Thymus (tissue), 11 donors: Measurements from ENCODE around the gene CCDC17. TPM values are rescaled to one million over a fixed set of nuclear protein-coding genes. Genes with fewer than 3 reads are reported as not detected.

Experiments used
- DNase-seq, 9 donors: peaks; one replicate each; pipeline ENCODE4 v3.0.0-alpha.2; 2013; ENCODE audit warnings: low spot score in 9 of 9, low read depth in 6 of 9, missing footprints in 1 of 9
- H3K27ac ChIP-seq, 2 donors: one replicate each; pipeline ENCODE4 v1.5.1; 2013; ENCODE audit warnings: control low read depth in 1 of 2, low read depth in 1 of 2, low read length in 1 of 2, mild to moderate bottlenecking in 1 of 2, moderate library complexity in 1 of 2
- H3K27me3 ChIP-seq, 2 donors: one replicate each; pipeline ENCODE4 v1.5.1; 2013; ENCODE audit warnings: low read length in 1 of 2; ENCODE audit not compliant: control insufficient read depth in 2 of 2, insufficient read depth in 1 of 2
- H3K36me3 ChIP-seq, 2 donors: one replicate each; pipeline ENCODE4 v1.5.1; 2013; ENCODE audit warnings: low read length in 1 of 2, mild to moderate bottlenecking in 1 of 2, moderate library complexity in 1 of 2; ENCODE audit not compliant: control insufficient read depth in 2 of 2, insufficient read depth in 2 of 2
- H3K4me1 ChIP-seq, 2 donors: one replicate each; pipeline ENCODE4 v1.5.1; 2013; ENCODE audit warnings: low read length in 2 of 2; ENCODE audit not compliant: control insufficient read depth in 2 of 2, insufficient read depth in 2 of 2
- H3K4me3 ChIP-seq, 2 donors: one replicate each; pipeline ENCODE4 v1.5.1; 2013; ENCODE audit warnings: low read length in 2 of 2, control low read depth in 1 of 2, mild to moderate bottlenecking in 1 of 2
- H3K9me3 ChIP-seq, 2 donors: one replicate each; pipeline ENCODE4 v1.5.1; 2013; ENCODE audit warnings: low read length in 1 of 2, mild to moderate bottlenecking in 1 of 2; ENCODE audit not compliant: control insufficient read depth in 2 of 2, insufficient read depth in 1 of 2
- WGBS: extraction: QIAGEN DNeasy Blood & Tissue Kit; methylation state at CpG from one replicate; pipeline ENCODE4 v1.1.7; 2013; 5-methylcytosine and 5-hydroxymethylcytosine counted together
- polyA plus RNA-seq: library from polyadenylated mRNA; stranded (reverse); fragments of 200-250 nt; gene quantifications from one replicate; pipeline ENCODE4 v1.2.3, GENCODE V29; 2013
- total RNA-seq: library from RNA; stranded (reverse); fragments of 120-200 nt; gene quantifications from one replicate; pipeline ENCODE4 v1.2.4, GENCODE V29; 2013
- donor health status: healthy.

CCDC17 gene
- total and polyA plus RNA-seq, 2 donors = 0.90 to 3.4 TPM

DNA sequence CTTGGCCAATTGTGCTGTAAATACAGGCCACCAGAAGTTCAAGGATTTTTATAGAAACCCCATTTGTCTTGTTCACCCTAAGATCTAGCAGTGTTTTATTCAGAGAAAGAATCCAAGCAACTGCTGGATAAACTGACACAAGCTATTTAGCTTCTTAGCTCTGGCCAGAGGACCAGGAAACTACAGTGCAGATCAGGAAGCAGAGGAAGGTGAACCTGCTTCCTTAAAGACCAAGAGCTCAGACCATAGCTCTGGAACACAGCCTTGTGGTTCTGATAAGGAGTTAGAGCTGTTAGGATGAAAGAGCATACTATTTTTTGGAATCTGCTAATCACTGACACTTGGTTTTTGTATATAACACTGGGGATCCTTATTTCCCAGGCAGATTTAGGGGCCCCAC is 5.2 kb upstream of the CCDC17 start:
- Histone ChIP-seq H3K4me1 (no peaks in the 10 kb centered on the region), H3K27ac (no peak overlapping the region), H3K4me3 (no peak overlapping the region), H3K36me3 (peaks cover 66 to 81% of the 10 kb centered on the region in 2 donors), H3K27me3 (no peaks in the 10 kb centered on the region), H3K9me3 (no peaks in the 10 kb centered on the region)
- DNase-seq = no peak

DNA sequence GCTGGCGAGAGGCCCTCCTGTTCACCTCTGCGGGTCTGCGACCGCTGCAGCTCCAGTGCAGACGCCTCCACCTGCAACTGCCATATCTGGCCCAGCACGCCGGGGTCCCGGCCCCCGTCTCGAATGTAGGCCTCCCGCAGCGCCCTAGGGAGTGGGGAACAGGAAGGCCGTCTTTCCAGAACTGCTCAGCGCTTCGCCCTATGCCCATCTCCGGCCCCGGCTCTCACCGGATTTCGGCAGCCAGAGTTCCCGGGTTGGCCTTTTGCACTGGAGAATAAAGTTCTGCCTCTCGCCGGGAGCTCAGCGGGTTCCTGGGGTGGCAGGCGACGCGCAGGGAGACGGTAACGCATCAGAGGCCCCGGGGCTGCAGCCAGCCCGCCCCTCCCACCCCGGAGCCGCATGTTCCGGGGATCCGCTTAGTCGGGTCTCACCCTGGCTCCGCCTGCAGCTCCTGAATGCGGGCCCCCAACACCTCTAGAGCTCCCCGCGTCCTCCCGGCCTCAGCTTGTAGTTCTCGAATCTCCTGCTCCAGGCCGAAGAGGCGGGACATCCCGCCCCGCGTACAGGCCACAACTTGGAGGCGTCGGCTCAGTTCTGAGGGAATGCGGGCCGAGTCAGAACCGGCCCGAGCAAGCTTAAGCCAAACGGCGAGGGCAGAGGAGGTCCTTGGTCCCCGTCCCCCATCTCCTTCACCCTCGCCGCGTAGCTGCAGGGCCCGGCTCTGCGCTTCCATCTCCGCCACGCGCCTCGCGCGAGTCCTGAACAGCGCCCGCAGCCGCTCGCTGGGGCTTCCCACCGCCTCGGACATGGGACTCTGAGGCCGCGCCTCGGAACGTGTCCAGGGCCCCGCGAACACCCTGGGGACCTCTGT is 1.1 kb downstream of the CCDC17 start:
- H3K27me3 ChIP-seq = no peaks in the 10 kb centered on the region
- peaks cover 63 to 69% of the 10 kb centered on the region in 2 donors for H3K36me3 ChIP-seq
- peak overlapping the region in 1 of 2 donors; percentile 27 for H3K27ac ChIP-seq
- H3K9me3 ChIP-seq = no peaks in the 10 kb centered on the region
- 92% methylated on average over 78 of the region's 78 CpGs for WGBS
- H3K4me1 ChIP-seq = no peaks in the 10 kb centered on the region
- DNase-seq = no peak
- no peak overlapping the region for H3K4me3 ChIP-seq

- Histone ChIP-seq H3K36me3 (peaks cover 68 to 75% of the 10 kb centered on the region in 2 donors), H3K4me3 (no peak overlapping the region), H3K27ac (no peak overlapping the region), H3K9me3 (no peaks in the 10 kb centered on the region), H3K4me1 (no peaks in the 10 kb centered on the region), H3K27me3 (no peaks in the 10 kb centered on the region)
- WGBS = 88% methylated on average over 18 of the region's 18 CpGs
- DNase-seq = no peak
These were observed 1.8 kb downstream of the CCDC17 start for GRCh38 chr1:45621895-45622523.

GRCh38 chr1:45621501-45621836 is 2.4 kb downstream of the CCDC17 start:
- no peaks in the 10 kb centered on the region for H3K27me3 ChIP-seq
- no peak overlapping the region for H3K4me3 ChIP-seq
- H3K27ac ChIP-seq = no peak overlapping the region
- H3K4me1 ChIP-seq = no peaks in the 10 kb centered on the region
- no peaks in the 10 kb centered on the region for H3K9me3 ChIP-seq
- peaks cover 70 to 77% of the 10 kb centered on the region in 2 donors for H3K36me3 ChIP-seq
- 84% methylated on average over 3 of the region's 3 CpGs for WGBS
- DNase-seq = no peak

- H3K27me3 ChIP-seq = no peaks in the 10 kb centered on the region
- H3K4me3 ChIP-seq = no peak overlapping the region
- DNase-seq = no peak
- 94% methylated on average over 17 of the region's 17 CpGs for WGBS
- no peak overlapping the region for H3K27ac ChIP-seq
- H3K36me3 ChIP-seq = peaks cover 73 to 78% of the 10 kb centered on the region in 2 donors
- no peaks in the 10 kb centered on the region for H3K4me1 ChIP-seq
- no peaks in the 10 kb centered on the region for H3K9me3 ChIP-seq
These were observed 3.0 kb downstream of the CCDC17 start for GRCh38 chr1:45620588-45621500.

DNA sequence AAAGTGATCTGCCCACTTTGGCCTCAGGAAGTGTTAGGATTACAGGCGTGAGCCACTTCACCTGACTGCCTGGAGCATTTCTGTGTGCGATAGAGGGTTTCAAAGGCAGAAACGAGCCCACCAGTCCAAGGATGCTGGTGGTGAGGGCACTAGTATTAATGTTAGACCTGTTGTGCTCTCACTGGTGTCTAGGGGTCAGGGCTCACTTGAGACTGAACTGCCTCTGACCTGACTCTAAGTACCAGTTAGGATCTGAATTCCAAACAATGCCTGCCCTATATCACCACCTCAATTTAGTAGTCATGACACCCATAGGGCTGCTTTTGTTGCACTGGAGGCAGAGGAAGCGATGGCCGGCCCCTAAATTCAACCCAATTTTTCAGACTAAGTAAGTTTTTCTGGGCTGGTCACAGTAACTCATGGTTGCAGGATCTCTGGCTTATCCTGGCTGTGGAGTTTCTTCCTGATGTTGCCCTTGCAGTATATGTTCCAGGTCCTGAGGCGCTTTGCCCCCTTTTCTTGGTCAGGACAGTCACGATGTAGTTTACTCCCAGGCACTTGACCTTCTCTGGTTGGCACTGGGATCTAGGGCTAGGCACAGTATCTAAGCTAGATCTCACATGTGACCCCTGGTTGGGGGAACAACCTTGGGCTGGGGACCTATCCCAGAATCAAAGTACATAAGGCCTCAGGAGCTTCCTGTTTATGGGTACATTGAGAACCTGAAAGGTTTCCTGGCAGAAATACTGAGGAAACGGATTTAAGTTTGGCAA is 4.5 kb downstream of the CCDC17 start:
- DNase-seq = no peak
- H3K27ac ChIP-seq = no peak overlapping the region
- 72% methylated on average over 8 of the region's 8 CpGs for WGBS
- peaks cover 80 to 87% of the 10 kb centered on the region in 2 donors for H3K36me3 ChIP-seq
- no peaks in the 10 kb centered on the region for H3K9me3 ChIP-seq
- H3K4me3 ChIP-seq = no peak overlapping the region
- no peaks in the 10 kb centered on the region for H3K27me3 ChIP-seq
- H3K4me1 ChIP-seq = no peaks in the 10 kb centered on the region

DNA sequence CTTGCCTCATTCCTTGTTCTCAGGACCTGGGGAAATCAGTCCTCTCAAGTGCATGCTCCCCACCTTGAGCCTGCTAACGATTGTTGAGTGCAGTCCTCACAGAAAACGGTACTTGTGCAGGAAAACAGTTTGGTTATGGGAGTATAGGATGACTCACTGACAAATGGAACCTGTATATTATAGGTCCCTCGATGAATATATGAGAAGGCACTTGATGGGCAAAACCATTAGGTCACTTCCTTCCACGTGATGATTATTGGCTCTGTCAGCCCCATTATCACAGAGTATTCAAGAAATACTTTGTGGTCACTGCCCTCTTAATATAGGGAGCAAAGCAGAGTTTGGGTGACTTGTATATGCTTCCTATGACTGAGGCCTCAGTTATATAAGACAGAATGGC is 6.2 kb downstream of the CCDC17 start:
- Histone ChIP-seq H3K4me1 (no peaks in the 10 kb centered on the region), H3K36me3 (peaks cover 81 to 83% of the 10 kb centered on the region in 2 donors), H3K27me3 (no peaks in the 10 kb centered on the region), H3K9me3 (no peaks in the 10 kb centered on the region), H3K4me3 (no peak overlapping the region), H3K27ac (no peak overlapping the region)
- no peak for DNase-seq
- WGBS = 94% methylated on average over 4 of the region's 4 CpGs

DNA sequence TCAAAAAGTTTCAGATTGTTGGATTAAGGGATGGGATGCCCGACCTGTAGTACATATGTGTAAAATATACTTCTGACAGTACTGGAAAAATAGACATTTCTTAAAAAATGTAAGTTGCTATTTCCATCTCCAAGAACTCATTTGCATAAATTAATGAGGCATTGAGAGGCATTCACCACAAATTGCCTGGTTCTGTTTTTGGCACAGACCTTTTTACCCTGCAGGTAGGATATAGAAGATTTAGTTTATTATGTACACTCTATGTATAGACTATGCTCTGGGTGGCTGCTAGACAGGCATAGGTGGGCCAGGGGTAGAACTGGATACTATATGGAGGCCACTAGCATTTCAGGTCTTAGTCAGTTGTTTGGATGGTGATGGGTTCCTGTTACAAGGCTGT is 8.0 kb downstream of the CCDC17 start:
- Histone ChIP-seq H3K4me3 (no peak overlapping the region), H3K9me3 (no peaks in the 10 kb centered on the region), H3K27ac (no peak overlapping the region), H3K27me3 (no peaks in the 10 kb centered on the region), H3K36me3 (peaks cover 71 to 89% of the 10 kb centered on the region in 2 donors), H3K4me1 (no peaks in the 10 kb centered on the region)
- DNase-seq = no peak
- WGBS = 97% methylated on average over 1 of the region's 1 CpG
